SK-N-SH (cell line): ENCODE data around the gene RNF212. TPM values are rescaled to one million over a fixed set of nuclear protein-coding genes. Genes with fewer than 3 reads are reported as not detected.

Source experiments
- CTCF ChIA-PET: fragments of 300-600, 350-600 bp; formaldehyde crosslinking; extraction: SDS; loops from one replicate; lab custom pipeline; 2021; lab: Yijun Ruan, JAX
- POLR2A ChIA-PET: fragments of 350-600 bp; sonication (Branson Sonifier 250); formaldehyde crosslinking; extraction: SDS; loops from one replicate; lab custom pipeline; 2020; ENCODE audit warnings: antibody characterized with exemption, inconsistent platforms; lab: Yijun Ruan, JAX
- DNase-seq: peaks from one replicate; pipeline ENCODE4 v3.0.0; 2012
- H2AFZ ChIP-seq: fragments of 200-600 bp; sonication (generic); 2 replicates; pipeline ENCODE4 v1.8.1; 2016; ENCODE audit warnings: antibody characterized with exemption, mild to moderate bottlenecking, low read depth
- H3F3A ChIP-seq: fragments of 200-600 bp; sonication (generic); replicated peaks from 2 replicates; pipeline ENCODE3; 2016; ENCODE audit warnings: antibody characterized with exemption, mild to moderate bottlenecking; ENCODE audit not compliant: insufficient read depth
- H3K27ac ChIP-seq, 2 experiments: fragments of 200-500 bp in 1 of 2; fragments of 200-600 bp in 1 of 2; sonication (Bioruptor generic) in 1 of 2; sonication (generic), shearing (Covaris generic) in 1 of 2; 2 replicates each; pipeline versions ENCODE4 v1.5.1 to v1.6.1; 2014 to 2016; ENCODE audit warnings: low read depth in 2 of 2, inconsistent platforms in 1 of 2, low read length in 1 of 2, mild to moderate bottlenecking in 1 of 2, mixed read lengths in 1 of 2
- H3K27me3 ChIP-seq: fragments of 200-600 bp; sonication (generic), shearing (Covaris generic); 2 replicates; pipeline ENCODE4 v1.6.1; 2016; ENCODE audit warnings: mixed run types; ENCODE audit not compliant: insufficient read depth
- H3K36me3 ChIP-seq, 2 experiments: fragments of 200-500 bp in 1 of 2; fragments of 200-600 bp in 1 of 2; sonication (Bioruptor generic) in 1 of 2; sonication (generic) in 1 of 2; replicated peaks in 1 of 2; 2 replicates each; pipeline versions ENCODE3 to v1.5.1; 2014 to 2016; ENCODE audit warnings: low read length in 1 of 2, mild to moderate bottlenecking in 1 of 2; ENCODE audit not compliant: insufficient read depth in 2 of 2, control insufficient read depth in 1 of 2
- H3K4me1 ChIP-seq, 2 experiments: fragments of 200-500 bp in 1 of 2; fragments of 200-600 bp in 1 of 2; sonication (Bioruptor generic) in 1 of 2; sonication (generic), shearing (Covaris generic) in 1 of 2; 2 replicates each; pipeline versions ENCODE4 v1.5.1 to v1.6.1; 2014 to 2016; ENCODE audit warnings: low read depth in 1 of 2, low read length in 1 of 2, mixed run types in 1 of 2; ENCODE audit not compliant: insufficient read depth in 2 of 2, control insufficient read depth in 1 of 2
- H3K4me2 ChIP-seq: fragments of 200-600 bp; sonication (generic), shearing (Covaris generic); 2 replicates; pipeline ENCODE4 v1.6.1; 2017; ENCODE audit warnings: mixed run types
- H3K4me3 ChIP-seq, 2 experiments: fragments of 200-500 bp in 1 of 2; fragments of 200-600 bp in 1 of 2; sonication (Bioruptor generic) in 1 of 2; sonication (generic), shearing (Covaris generic) in 1 of 2; 2 replicates each; pipeline versions ENCODE4 v1.5.1 to v1.8.1; 2014 to 2016; ENCODE audit warnings: low read depth in 2 of 2, inconsistent platforms in 1 of 2, low read length in 1 of 2, mild to moderate bottlenecking in 1 of 2, mixed read lengths in 1 of 2, moderate library complexity in 1 of 2
- H3K79me2 ChIP-seq: fragments of 200-600 bp; sonication (generic); 2 replicates; pipeline ENCODE4 v1.8.1; 2017; ENCODE audit warnings: mild to moderate bottlenecking; ENCODE audit not compliant: insufficient read depth
- H3K9ac ChIP-seq: fragments of 200-600 bp; sonication (generic); 2 replicates; pipeline ENCODE4 v1.6.1; 2017; ENCODE audit warnings: mixed run types
- H3K9me2 ChIP-seq: fragments of 200-600 bp; sonication (generic); 2 replicates; pipeline ENCODE4 v1.6.1; 2017; ENCODE audit warnings: mixed run types
- H3K9me3 ChIP-seq: fragments of 200-600 bp; sonication (generic); 2 replicates; pipeline ENCODE4 v1.6.1; 2017; ENCODE audit warnings: mixed run types, mild to moderate bottlenecking, moderate library complexity
- H4K20me1 ChIP-seq: fragments of 200-600 bp; sonication (generic); 2 replicates; pipeline ENCODE4 v1.6.1; 2017; ENCODE audit warnings: mild to moderate bottlenecking, mixed run types; ENCODE audit not compliant: insufficient read depth
- CHD2 ChIP-seq: fragments of 150-350 bp; IDR thresholded peaks from 2 replicates; pipeline ENCODE4 v1.6.1; 2018; ENCODE audit warnings: low read length; ENCODE audit not compliant: partially characterized antibody
- EP300 ChIP-seq, 2 experiments: IDR thresholded peaks; 2 replicates each; pipeline versions ENCODE4 v1.4.0 to v1.6.1; 2012; ENCODE audit warnings: borderline replicate concordance in 1 of 2, low read depth in 1 of 2, low read length in 1 of 2
- FOSL2 ChIP-seq: IDR thresholded peaks from 2 replicates; pipeline ENCODE4 v1.4.0; 2012; ENCODE audit warnings: low read depth, mild to moderate bottlenecking, moderate library complexity, borderline replicate concordance
- FOXJ3 ChIP-seq: sonication (generic); formaldehyde crosslinking; IDR thresholded peaks from 2 replicates; pipeline ENCODE4 v1.5.1; 2020; ENCODE audit warnings: mild to moderate bottlenecking, missing genetic modification reagents
- FOXM1 ChIP-seq: IDR thresholded peaks from 2 replicates; pipeline ENCODE4 v1.4.0; 2012; ENCODE audit warnings: low read depth, mild to moderate bottlenecking
- GABPA ChIP-seq: IDR thresholded peaks from 2 replicates; pipeline ENCODE4 v1.4.0; 2012; ENCODE audit warnings: low read depth, mild to moderate bottlenecking
- GATA2 ChIP-seq: sonication (generic); formaldehyde crosslinking; IDR thresholded peaks from 2 replicates; pipeline ENCODE4 v1.5.0; 2020; ENCODE audit warnings: mild to moderate bottlenecking, missing genetic modification reagents
- MEF2A ChIP-seq: IDR thresholded peaks from 2 replicates; pipeline ENCODE4 v1.4.0; 2012; ENCODE audit warnings: low read depth, borderline replicate concordance
- MXI1 ChIP-seq: IDR thresholded peaks from 2 replicates; pipeline ENCODE4 v1.6.1; 2012; ENCODE audit warnings: mild to moderate bottlenecking, low read depth, low read length, improper control_type of control experiment
- POLR2AphosphoS5 ChIP-seq: IDR thresholded peaks from 2 replicates; pipeline ENCODE4 v1.6.1; 2012; ENCODE audit warnings: low read depth, low read length
- RAD21 ChIP-seq: IDR thresholded peaks from 2 replicates; pipeline ENCODE4 v1.6.1; 2012; ENCODE audit warnings: mild to moderate bottlenecking, low read length
- RFX5 ChIP-seq: IDR thresholded peaks from 2 replicates; pipeline ENCODE4 v1.6.1; 2012; ENCODE audit warnings: mild to moderate bottlenecking, improper control_type of control experiment, low read length
- SIN3A ChIP-seq: IDR thresholded peaks from 2 replicates; pipeline ENCODE4 v1.6.1; 2012; ENCODE audit warnings: low read depth, mild to moderate bottlenecking, low read length, moderate library complexity, borderline replicate concordance
- SMC3 ChIP-seq: IDR thresholded peaks from 2 replicates; pipeline ENCODE4 v1.6.1; 2012; ENCODE audit warnings: low read depth, low read length, improper control_type of control experiment
- TAF1 ChIP-seq: IDR thresholded peaks from 2 replicates; pipeline ENCODE4 v1.6.1; 2012; ENCODE audit warnings: low read depth, mild to moderate bottlenecking, low read length, moderate library complexity, borderline replicate concordance
- TCF12 ChIP-seq: IDR thresholded peaks from 2 replicates; pipeline ENCODE4 v1.4.0; 2012
- WGBS: methylation state at CpG from one replicate; pipeline ENCODE4 v1.1.6; 2017; ENCODE audit warnings: low lambda C conversion rate; 5-methylcytosine and 5-hydroxymethylcytosine counted together
- polyA plus RNA-seq, 3 experiments: library from polyadenylated mRNA; depleted of rRNA; stranded (reverse); fragments of >200 nt; gene quantifications; 2 replicates each; pipeline ENCODE4 v1.2.3, GENCODE V29; 2012
- TF ChIP-seq, protein P1 (sequence below): fragments of 150-350 bp; IDR thresholded peaks from 2 replicates; pipeline ENCODE4 v1.6.1; 2017; ENCODE audit warnings: antibody characterized with exemption, low read length, low read depth, borderline replicate concordance
- TF ChIP-seq, protein P2 (sequence below): IDR thresholded peaks from 2 replicates; pipeline ENCODE4 v1.4.0; 2012; ENCODE audit warnings: low read depth
- TF ChIP-seq, protein P3 (sequence below): fragments of 150-350 bp; IDR thresholded peaks from 2 replicates; pipeline ENCODE4 v1.6.1; 2016; ENCODE audit warnings: mild to moderate bottlenecking, low read depth, low read length
- TF ChIP-seq, protein P4 (sequence below): fragments of 200-600 bp; sonication (generic); IDR thresholded peaks from 2 replicates; pipeline ENCODE4 v1.6.1; 2017; ENCODE audit warnings: antibody characterized with exemption, mild to moderate bottlenecking, moderate library complexity

The RNF212 gene
- polyA plus RNA-seq, 1 of the 3 experiments (the other 2 are of a cell fraction), result 7.0 TPM

DNA sequence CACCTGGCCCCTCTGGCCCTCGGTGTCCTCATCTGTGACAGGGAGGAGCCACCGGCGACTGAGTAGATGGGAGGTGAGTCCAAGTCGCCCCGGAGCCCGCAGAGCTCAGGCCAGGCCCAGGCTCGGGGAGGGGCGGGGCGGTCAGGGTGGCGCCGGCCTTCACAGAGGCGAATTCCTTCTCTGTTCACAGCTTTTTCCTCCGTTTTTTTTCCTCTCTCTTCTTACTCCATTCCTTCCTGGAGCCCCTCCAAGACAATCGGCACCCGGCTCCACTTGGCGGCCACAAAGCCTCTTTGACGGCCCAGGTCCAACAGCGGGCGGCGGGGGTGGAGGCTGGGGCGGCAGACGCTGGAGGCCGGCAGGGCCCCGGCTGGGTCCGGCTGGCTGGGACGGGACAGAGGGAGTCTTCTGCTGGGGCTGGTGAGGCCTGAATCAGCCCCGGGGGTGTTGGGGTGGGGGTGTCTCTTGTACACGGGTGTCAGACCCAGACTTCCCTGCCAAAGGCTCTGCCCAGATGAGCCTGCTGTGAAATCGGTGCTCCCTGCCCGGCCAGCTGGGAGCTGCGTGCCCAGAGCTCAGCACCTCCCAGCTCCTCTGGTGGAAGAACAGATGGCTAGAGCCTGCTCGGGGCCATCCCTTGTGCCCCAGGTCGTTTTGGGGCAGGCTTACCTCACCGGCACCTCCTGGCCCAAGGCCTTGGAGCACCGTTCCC is 79.4 kb downstream of the RNF212 start:
- DNase-seq, result no peak
- TF ChIP-seq GATA2 (CRISPR knock-in tag) (no peak), RAD21 (no peak), FOSL2 (no peak), FOXJ3 (CRISPR knock-in tag) (no peak), FOXM1 (no peak), MEF2A (no peak), CHD2 (no peak), GABPA (no peak), SIN3A (no peak), TCF12 (no peak), TAF1 (no peak), SMC3 (no peak), RFX5 (no peak), POLR2AphosphoS5 (no peak), EP300 (IDR thresholded peaks at IDR 0.05; ENCODE audit: borderline replicate concordance in 1 of 2, low read depth in 1 of 2, low read length in 1 of 2) (no peak), MXI1 (no peak)
- TF ChIP-seq, protein P1, sequence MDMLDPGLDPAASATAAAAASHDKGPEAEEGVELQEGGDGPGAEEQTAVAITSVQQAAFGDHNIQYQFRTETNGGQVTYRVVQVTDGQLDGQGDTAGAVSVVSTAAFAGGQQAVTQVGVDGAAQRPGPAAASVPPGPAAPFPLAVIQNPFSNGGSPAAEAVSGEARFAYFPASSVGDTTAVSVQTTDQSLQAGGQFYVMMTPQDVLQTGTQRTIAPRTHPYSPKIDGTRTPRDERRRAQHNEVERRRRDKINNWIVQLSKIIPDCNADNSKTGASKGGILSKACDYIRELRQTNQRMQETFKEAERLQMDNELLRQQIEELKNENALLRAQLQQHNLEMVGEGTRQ, result no peak
- TF ChIP-seq, protein P2, sequence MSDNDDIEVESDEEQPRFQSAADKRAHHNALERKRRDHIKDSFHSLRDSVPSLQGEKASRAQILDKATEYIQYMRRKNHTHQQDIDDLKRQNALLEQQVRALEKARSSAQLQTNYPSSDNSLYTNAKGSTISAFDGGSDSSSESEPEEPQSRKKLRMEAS, result no peak
- TF ChIP-seq, protein P3, sequence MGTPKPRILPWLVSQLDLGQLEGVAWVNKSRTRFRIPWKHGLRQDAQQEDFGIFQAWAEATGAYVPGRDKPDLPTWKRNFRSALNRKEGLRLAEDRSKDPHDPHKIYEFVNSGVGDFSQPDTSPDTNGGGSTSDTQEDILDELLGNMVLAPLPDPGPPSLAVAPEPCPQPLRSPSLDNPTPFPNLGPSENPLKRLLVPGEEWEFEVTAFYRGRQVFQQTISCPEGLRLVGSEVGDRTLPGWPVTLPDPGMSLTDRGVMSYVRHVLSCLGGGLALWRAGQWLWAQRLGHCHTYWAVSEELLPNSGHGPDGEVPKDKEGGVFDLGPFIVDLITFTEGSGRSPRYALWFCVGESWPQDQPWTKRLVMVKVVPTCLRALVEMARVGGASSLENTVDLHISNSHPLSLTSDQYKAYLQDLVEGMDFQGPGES, result no peak
- TF ChIP-seq, protein P4, sequence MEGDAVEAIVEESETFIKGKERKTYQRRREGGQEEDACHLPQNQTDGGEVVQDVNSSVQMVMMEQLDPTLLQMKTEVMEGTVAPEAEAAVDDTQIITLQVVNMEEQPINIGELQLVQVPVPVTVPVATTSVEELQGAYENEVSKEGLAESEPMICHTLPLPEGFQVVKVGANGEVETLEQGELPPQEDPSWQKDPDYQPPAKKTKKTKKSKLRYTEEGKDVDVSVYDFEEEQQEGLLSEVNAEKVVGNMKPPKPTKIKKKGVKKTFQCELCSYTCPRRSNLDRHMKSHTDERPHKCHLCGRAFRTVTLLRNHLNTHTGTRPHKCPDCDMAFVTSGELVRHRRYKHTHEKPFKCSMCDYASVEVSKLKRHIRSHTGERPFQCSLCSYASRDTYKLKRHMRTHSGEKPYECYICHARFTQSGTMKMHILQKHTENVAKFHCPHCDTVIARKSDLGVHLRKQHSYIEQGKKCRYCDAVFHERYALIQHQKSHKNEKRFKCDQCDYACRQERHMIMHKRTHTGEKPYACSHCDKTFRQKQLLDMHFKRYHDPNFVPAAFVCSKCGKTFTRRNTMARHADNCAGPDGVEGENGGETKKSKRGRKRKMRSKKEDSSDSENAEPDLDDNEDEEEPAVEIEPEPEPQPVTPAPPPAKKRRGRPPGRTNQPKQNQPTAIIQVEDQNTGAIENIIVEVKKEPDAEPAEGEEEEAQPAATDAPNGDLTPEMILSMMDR, result no peak
- WGBS, result 77% methylated on average over 26 of the region's 35 CpGs
- Histone ChIP-seq H3K4me3 (no peak overlapping the region), H3K27me3 (peaks cover 8% of the 10 kb centered on the region; the same call in 1 of the 2 replicates), H3K27ac (no peak overlapping the region), H2AFZ (no peak overlapping the region), H3K9ac (no peak overlapping the region), H3K4me2 (no peak overlapping the region), H3K36me3 (no peaks in the 10 kb centered on the region), H4K20me1 (no peaks in the 10 kb centered on the region), H3K9me2 (no peaks in the 10 kb centered on the region), H3F3A (no peaks in the 10 kb centered on the region), H3K9me3 (no peaks in the 10 kb centered on the region), H3K79me2 (no peaks in the 10 kb centered on the region), H3K4me1 (no peaks in the 10 kb centered on the region)
- ChIA-PET CTCF (interaction anchor here (1.2 to 1.8 kb wide), 3 partner anchors 17 to 595 kb away, joined by 3 to 4 read pairs (median 3); no protein-coding TSS in a partner anchor), POLR2A (no interaction called here)
